Measurements from ENCODE around the gene VAV1.
A peak's percentile ranks its signal among the peaks of the same experiment; 100 is the strongest.
"Not testable (repeated sequence)": the region's sequence is repeated elsewhere in the genome, so short reads cannot be mapped to it uniquely, and the experiment has no call there.

The VAV1 gene

DNA sequence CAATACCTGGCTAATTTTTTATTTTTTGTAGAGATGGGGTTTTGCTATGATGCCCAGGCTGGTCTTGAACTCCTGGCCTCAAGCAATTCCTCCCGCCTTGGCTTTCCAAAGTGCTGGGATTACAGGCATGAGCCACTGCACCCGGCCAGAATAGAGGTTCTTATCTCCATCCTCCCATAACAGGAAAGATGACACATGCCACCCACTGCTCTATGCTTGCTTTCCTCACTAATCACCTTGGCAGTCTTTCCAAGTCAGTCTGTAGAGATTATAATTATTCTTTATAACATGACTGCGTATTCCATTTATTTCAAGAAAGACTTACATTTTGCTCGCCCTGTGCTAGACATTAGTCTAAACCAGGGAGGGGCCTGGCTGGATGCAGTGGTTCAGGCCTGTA, 6.7 kb downstream of the VAV1 start:
- DNase-seq (ENCODE audit: low read depth in 2 of 2, low spot score in 1 of 2), result no peak

DNA sequence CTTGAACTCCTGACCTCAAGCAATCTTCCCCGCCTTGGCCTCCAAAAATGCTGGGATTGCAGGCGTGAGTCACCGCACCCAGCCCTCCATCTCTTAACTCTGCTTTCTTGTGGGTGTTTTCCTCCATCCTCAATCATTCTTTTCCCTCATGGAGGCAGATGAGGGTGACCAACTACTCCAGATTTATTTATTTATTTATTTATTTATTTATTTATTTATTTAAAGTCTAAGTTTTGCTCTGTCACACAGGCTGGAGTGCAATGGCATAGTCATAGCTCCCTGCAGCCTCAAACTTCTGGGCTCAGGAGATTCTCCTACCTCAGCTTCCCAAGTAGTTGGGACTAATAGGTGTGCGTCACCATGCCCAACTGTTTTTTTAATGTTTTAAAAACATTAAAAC, 14.9 kb downstream of the VAV1 start:
- no peak for DNase-seq (ENCODE audit: low read depth in 2 of 2, low spot score in 1 of 2)

DNA sequence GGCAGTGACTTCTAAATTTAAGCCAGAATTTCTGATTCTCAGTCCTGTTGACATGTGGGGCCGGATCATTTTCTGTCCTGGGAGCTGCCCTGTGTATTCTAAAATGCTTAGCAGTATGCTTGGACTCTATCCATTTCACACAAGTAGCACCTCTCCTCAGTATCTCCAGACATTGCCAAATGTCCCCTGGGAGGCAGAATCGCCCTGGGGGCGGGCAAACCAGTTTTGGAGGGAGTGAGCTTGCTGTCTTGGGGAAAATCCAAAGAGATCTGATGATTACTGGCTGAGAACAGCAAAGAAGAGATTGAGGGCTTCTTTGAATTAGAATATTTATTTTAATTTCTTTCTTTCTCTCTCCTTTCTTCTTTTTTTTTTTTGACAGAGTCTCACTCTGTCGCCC, 16.4 kb downstream of the VAV1 start:
- DNase-seq (ENCODE audit: low read depth in 2 of 2, low spot score in 1 of 2), result no peak

DNA sequence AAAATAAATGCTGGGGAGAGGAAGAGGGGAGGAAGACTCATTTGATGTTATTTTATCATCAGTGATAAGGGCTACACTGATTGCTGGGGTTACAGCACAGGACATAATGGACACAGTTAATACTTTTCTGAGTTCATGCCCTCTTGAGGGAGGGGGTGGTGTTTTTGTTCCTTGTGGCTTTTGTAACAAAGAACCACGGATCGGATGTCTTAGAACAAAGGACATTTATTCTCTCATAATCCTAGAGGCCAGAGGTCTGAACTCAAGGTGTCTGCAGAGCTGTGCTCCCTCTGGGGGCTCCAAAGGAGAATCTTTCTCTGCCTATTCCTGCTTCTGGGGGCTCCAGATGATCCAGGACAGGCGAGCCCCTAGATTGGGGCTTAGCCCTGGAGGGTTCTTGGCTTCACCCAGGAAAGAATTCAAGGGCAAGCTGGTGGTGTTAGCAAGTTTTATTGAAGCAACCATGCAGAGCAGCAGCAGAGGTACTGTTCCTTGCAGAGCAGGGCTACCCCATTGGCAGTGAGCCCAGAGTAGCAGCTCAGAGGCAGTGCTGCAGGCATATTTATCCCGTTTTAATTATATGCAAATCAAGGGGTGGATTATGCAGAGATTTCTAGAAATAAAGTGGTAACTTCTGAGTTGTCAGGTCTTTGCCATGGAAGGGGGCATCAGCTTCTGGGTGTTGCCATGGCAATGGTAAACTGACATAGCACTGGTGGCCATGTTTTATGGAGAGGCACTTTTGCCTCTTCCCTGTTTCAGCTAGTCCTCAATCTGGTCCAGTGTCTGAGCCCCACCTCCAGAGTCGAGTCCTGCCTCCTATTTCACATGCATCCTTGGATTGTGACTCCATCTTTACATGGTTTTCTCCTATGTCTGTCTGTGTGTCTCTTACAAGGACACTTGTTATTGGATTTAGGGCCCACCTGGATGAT, 18.0 kb downstream of the VAV1 start:
- no peak for DNase-seq (ENCODE audit: low read depth in 2 of 2, low spot score in 1 of 2)

DNA sequence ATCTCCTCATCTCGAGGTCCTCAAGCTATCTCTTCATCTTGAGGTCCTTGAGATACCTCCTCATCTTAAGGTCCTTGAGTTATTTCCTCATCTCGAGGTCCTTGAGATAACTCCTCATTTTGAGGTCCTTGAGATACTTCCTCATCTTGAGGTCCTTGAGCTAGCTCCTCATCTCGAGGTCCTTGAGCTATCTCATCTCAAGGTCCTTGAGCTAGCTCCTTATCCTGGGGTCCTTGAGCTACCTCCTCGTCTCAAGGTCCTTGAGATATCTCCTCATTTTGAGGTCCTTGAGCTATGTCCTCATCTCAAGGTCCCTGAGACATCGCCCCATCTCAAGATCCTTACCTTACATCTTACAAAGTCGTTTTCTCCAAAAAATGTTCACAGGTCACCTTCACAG, 18.7 kb downstream of the VAV1 start:
- no peak for DNase-seq (ENCODE audit: low read depth in 2 of 2, low spot score in 1 of 2)

DNA sequence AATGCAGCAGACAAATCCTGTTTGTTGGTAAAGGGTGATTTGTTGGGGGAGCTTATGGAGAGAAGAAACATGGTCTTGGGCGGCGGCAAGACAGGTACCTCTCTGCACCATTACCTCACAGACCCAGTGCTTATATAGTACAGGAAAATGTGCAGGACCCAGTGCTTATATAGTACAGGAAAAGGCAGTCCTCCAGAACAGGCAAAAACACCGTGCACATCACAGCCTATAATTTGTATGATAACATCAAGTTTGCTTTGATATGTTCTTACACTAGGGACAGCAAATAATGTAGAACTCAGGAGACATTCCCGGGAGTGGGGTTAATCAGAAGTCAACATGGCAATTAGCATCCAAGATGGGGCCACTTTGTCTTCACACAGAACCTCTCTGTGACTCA, 20.9 kb downstream of the VAV1 start:
- DNase-seq (ENCODE audit: low read depth in 2 of 2, low spot score in 1 of 2), result no peak

DNA sequence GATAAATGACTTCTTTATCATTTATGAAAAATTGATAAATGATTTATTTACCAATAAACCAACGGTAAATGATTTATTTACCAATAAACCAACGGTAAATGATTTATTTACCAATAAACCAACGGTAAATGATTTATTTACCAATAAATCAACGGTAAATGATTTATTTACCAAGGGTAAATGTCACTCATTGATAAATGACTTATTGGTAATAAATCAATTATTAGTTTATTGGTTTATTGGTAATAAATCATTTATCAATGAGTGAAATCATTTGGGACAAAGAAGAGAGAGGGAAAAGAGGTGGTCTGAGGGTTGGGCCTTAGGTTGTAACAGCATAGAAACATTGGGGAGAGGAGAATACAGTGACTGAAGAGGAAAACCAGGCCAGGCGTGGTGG, 21.5 kb downstream of the VAV1 start:
- DNase-seq (ENCODE audit: low read depth in 2 of 2, low spot score in 1 of 2), result no peak

DNA sequence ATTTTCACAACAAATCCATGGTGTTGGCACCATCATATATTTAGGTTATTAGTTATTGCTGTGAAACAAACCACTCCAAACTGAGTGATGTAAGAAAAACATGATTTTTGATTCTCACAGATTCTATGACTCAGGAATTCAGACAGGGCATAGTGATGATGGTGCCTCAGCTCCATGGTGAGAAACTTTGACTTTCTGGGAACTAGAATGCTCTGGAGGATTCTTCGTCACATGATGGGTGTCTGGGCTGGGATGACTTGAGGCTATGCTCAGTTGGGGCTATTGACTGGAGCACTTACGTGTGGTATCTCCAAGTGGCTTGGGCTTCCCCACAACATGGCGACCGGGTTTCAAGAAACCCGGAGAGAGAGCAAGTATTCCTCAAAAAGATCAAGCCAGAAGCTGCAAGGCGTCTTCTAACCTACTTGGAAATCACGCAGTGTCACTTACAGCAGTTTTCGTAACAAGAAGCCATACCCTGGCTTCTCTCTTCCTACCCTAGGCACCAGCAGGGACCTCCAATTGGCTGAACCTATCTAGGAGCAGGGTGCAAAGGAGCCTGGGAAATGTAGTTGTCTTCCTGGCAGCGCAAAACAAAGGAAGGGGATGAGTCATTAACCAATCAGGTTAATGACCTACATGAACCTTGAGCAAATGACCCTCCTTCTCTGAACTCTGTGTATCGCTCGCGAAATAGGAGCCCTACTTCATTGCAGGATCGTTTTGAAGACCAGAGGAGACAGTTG, 22.4 kb downstream of the VAV1 start:
- no peak for DNase-seq (ENCODE audit: low read depth in 2 of 2, low spot score in 1 of 2)

DNA sequence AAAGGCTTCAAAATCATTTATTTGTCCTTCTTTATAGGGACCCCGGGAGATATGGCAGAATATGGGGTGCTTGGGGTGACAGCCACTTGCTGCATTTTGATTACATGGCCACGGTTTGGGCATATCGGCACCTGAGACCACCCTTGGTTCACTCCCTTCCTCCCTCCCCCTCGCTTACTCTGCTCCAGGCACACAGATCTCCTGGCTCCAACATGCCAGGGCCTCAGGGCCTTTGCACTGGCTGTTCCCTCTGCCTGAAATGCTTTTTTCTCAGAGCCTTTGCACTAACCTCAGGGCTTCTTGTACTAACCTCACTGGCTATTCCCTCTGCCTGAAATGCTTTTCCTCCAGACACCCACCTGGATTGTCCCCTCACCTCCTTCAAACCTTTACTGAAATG, 23.8 kb downstream of the VAV1 start:
- DNase-seq (ENCODE audit: low read depth in 2 of 2, low spot score in 1 of 2), result no peak

DNA sequence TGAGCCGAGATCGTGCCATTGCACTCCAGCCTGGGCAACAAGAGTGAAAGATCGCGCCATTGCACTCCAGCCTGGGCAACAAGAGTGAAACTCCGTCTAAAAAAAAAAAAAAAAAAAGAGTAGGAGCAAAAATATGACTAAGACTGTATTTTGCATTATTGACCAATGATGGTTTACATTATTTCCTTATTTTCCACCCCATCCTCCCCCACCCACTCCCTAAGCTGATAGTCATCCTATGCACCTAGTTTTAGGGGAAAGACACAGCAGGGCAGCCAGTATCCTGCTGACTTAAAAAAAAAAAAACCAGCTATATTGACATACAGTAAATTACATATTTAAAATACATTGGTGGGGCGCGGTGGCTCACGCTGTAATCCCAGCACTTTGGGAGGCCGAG, 25.1 kb downstream of the VAV1 start:
- DNase-seq (ENCODE audit: low read depth in 2 of 2, low spot score in 1 of 2), result no peak

DNA sequence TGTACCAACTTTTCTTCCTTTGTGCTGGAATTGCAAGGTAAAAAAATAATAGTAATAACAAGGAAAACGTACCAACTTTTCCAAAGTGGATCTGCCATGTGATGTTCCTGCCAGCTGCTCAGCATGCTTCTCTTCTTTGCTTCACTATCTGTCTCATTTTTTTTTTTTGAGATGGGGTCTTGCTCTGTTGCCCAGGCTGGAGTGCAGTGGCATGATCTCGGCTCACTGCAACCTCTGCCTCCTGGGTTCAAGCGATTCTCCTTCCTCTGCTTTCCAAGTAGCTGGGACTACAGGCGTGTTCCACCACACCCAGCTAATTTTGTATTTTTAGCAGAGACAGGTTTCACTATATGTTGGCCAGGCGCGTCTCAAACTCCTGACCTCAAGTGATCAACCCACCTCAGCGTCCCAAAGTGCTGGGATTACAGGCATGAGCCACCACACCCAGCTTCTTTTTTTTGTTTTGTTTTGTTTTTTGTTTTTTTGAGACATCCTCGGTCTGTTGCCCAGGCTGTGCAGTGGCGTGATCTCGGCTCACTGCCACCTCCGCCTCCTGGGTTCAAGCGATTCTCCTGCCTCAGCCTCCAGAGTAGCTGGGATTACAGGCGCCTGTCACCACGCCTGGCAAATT, 27.8 kb downstream of the VAV1 start:
- DNase-seq (ENCODE audit: low read depth in 2 of 2, low spot score in 1 of 2), result not testable (repeated sequence)

DNA sequence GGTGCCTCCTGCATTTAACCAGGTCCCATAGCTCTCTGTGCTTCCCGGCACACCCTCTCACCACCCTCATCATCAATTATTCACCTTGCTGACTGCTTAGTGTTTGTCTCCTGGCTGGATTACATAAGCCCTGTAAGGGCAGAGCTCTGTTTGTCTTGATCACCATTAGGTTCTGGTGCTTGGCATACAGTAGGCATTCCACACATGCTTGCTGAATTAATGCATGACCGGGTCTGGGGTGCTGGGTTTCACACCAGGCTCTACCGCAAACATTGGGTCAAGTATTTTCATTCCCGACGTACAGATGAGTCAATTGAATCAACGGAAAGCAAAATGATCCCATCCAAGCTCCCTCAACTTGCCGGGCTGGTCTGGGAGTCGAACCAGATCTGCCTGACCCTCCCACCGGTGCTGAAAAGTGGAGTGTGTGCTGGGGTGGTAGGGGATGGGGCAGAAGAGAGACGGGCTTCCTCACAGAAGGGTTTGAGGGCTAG, 28.5 kb downstream of the VAV1 start:
- no peak for DNase-seq (ENCODE audit: low read depth in 2 of 2, low spot score in 1 of 2)

DNA sequence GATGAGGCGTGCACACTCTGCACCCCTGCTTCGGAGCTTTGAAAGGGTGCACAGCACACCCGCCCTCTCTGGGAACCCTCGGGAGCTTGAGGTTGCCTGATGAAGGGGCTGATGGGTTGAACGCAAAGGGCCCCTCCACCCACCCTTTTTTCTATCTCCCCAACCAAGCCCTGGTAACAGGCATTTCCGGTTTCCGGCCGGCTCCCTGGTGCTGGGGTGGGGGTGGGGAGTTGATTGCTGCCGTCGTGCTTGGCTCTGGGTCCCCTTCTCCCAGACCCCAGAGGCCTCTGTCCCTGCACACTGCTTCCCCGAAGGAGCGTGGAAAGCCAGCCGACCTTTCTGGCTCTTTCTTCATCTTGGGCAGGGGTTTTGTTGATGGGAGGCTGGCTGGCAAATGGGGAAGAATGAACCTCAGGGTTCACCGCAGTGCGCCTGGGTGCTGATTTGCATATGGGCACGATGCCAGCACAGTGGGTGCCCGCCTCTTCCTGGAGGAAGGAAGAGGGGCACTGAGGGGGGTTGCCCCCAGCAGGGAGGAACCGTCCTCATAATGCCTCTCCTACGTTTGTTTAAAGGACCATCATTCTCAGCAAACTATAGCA, 29.1 kb downstream of the VAV1 start:
- DNase-seq (ENCODE audit: low read depth in 2 of 2, low spot score in 1 of 2), result peak; percentile 63 to 65

DNA sequence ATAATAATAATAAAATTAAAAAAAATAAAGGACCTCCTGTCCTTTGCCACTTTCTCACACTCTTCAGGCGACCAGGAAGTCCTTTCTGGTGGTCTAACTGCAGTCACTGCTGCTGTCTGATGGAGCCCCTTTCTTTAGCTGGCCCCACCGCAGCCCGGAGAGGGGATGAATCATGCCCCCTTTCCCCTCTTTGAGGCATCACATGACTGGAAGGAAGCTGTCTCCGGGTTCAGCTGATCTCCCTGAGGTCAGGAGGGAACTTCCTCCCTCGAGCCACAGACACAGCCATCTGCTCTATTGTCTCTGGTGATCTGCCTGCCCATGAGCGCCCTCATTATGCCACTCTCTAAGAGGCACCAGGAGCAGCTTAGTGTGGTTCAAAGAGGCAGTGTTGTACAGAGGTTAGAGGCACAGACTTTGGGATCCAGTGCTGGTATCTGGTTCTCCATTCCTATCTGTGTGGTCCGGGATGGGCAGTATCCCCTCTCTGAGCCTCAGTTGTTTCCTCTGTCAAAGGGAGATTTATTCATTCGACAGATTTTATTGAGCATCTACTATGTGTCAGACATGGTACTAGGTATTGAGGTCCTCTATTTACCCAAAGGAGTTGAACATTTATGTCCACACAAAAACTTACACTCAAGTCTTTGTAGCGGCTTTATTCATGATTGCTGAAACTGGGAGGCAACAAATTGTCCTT, 30.0 kb downstream of the VAV1 start:
- peak; percentile 47 to 55 for DNase-seq (ENCODE audit: low read depth in 2 of 2, low spot score in 1 of 2)

DNA sequence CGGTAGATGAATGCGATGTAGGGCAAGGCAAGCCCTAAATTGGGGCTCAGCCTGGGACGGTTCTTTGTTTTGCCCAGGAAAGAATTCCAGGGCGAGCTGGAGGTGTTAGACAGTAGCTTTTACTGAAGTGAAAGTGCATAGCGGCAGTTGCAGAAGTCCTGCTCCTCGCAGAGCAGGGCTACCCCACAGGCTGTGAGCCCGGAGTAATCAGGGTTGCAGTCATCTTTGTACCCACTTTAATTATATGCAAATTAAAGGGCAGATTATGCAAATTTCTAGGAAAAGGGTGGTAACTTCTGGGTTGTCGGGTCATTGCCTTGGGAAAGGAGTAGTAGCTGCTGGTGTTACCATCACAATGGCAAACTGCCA, 30.5 kb downstream of the VAV1 start:
- DNase-seq (ENCODE audit: low read depth in 2 of 2, low spot score in 1 of 2), result no peak

DNA sequence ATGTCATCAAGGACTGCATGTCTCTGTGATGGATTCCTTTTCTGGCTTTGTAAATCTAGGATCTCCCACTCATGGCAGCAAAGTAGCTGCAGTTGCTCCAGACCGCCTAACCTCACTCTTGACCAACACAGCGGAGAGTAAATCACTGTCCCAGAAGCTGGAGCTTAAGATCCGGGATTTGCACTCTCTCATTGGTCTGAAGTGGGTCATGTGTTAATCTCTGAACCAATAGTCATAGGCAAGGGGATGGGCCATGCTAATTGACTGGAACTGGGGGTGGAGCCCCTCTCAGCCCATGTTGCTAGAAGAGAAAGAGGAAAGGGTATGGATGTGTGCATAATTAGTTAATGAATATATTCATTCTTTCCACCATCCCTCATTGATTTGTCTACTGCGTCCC, 34.0 kb downstream of the VAV1 start:
- no peak for DNase-seq (ENCODE audit: low read depth in 2 of 2, low spot score in 1 of 2)

DNA sequence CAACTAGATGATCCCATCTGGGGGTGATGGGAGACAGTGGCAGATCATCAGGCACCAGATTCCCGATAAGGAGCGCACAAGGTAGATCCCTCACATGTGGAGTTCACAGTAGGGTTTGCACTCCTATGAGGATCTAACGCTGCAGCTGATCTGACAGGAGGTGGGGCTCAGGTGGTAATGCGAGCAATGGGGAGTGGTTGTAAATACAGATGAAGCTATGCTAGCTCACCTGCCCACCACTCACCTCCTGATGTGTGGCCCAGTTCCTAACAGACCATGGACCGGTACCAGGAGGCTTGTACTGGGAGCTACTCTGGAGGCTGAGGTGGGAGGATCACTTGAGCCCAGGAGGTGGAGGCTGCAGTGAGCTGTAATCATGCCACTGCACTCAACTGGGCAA, 34.8 kb downstream of the VAV1 start:
- DNase-seq (ENCODE audit: low read depth in 2 of 2, low spot score in 1 of 2), result no peak

DNA sequence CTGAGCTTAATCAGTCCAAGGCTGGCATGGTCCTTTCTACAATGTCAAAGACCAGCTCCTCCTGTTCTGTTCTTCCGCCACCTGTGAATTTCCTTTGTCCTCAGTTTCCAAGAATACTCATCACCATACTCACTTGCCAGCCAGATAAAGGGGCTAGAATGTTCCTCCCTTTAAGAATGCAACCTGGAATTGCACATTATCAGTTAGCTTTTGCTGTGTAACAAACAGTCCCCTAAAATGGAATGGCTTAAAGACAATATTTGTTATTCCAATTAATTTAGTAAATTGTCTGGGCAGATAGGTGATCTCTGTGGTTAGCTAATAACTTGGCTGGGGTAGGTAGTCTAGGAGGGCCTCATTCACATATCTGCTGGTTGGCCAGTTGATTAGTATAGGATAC, 36.0 kb downstream of the VAV1 start:
- no peak for DNase-seq (ENCODE audit: low read depth in 2 of 2, low spot score in 1 of 2)

DNA sequence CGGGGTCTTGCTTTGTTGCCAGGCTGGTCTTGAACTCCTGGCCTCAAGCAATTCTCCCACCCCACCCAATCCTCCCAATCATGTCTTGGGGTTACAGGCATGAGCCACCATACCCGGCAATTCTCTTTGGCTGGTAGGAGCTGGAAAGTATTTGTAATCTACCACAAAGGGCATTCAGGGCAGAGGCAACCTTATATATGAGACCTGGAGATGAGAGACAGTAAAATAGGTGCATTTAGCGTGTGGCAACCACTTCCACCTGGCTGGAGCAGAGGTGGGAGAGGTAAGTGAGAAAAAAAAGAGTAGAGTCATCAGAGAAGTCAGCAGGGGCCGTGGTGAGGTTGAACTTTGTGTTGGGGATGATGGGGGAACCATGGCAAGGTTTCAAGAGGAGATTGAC, 36.8 kb downstream of the VAV1 start:
- no peak for DNase-seq (ENCODE audit: low read depth in 2 of 2, low spot score in 1 of 2)

DNA sequence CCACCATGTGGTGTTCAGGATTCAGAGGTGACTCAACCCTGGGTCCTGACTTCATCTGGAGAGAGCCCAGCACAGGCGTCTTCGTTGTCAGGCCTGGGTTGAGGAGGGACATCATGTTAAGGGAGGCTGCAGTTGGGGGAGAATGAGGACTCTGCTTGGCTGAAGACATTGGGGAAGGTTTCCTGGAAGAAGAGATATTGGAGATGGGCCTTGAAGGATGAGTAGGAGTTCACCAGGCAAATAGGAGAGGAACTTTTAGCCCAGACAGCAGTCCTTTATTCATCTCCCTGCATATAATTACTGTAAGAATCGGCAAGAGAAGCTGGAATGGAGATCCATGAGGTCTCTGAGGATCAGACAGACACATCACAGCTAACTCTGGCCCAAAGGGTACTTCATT, 38.9 kb downstream of the VAV1 start:
- DNase-seq (ENCODE audit: low read depth in 2 of 2, low spot score in 1 of 2), result no peak

DNA sequence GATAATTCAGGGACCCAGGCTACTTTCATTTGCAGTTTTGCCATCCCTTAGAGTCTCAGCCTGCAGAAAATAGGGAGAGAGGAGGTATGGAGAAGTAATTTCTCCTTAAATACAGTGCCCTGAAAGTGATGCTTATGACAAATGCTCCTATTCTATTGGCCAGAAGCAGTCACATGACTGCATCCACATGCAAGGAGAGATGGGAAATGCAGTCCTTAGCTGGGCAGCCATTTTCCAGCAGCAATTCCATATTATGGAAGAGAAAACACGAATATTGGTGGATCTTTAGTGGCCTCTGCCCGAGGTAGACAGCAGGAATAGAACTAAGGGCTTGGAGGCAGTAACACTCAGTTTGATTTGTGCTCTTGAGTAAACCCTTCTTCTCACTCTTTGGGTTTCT, 39.4 kb downstream of the VAV1 start:
- no peak for DNase-seq (ENCODE audit: low read depth in 2 of 2, low spot score in 1 of 2)

Data from stimulated activated CD8-positive, alpha-beta memory T cell treated with anti-CD3 and anti-CD28 coated beads, Interleukin-4, amount 100 ng/mL, for 1 hour (primary cell).